Gastrocnemius medialis (tissue), 4 donors: ENCODE data around the gene NHLRC3.

Experiments used
- CTCF ChIP-seq, 5 experiments: fragments of 450-650 bp in 3 of 5; fragments of 200-600 bp in 2 of 5; sonication (generic) in 2 of 5; IDR thresholded peaks in 4 of 5; conservative IDR thresholded peaks in 1 of 5; 1 replicate in 4 of 5; 2 replicates in 1 of 5; pipeline ENCODE4 v1.5.1; 2016 to 2019; ENCODE audit warnings: antibody characterized with exemption in 5 of 5, mild to moderate bottlenecking in 3 of 5, moderate library complexity in 3 of 5
- POLR2A ChIP-seq, 2 donors: fragments of 450-650 bp; IDR thresholded peaks; one replicate each; pipeline ENCODE4 v1.6.1; 2017; ENCODE audit warnings: antibody characterized with exemption in 2 of 2, mild to moderate bottlenecking in 2 of 2, moderate library complexity in 2 of 2

- TF ChIP-seq CTCF (IDR thresholded peaks at IDR 0.05 in 4 of 5, conservative IDR thresholded peaks at IDR 0.05 in 1 of 5): no peak
- no peak for TF ChIP-seq POLR2A (IDR thresholded peaks at IDR 0.05)
Observed at GRCh38 chr13:39032150-39032549, 6.1 kb upstream of the NHLRC3 start.
